ENCODE measurements around the gene KRTAP10-9.
"Not testable (repeated sequence)": the region's sequence is repeated elsewhere in the genome, so short reads cannot be mapped to it uniquely, and the experiment has no call there.

Gene KRTAP10-9

GRCh38 chr21:44595524-44595923, 31.4 kb upstream of the KRTAP10-9 start:
- no peak for DNase-seq (ENCODE audit: low spot score)

DNA sequence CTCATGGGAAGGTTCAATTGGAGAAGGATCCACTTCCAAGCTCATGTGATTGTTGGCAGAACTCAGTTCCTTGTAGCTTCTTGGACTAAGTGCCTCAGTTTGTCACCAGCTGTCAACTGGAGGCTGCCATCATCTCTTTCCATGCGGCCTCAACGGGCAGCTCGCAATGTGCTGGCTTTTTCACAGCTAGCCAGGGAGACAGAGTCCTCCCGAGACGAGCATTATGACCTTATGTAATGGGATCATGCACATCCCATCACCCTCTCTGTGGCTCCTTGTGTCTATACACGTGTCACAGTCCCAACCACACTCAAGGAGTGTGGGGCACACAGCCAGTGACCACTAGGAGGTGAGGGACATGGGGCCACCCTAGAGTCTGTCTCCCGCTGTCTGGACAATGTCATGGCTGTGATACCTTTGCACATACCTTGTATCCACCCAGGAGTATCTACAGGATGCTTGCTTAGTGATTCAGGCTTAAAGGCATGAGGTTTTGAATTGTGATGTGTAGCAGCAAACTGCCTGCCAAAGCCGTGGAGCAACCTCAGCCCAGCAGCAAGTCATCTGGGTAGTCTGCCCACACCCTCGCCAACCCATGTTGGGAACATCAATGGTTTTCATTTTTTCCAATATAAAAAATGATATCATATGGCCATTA, 30.7 kb upstream of the KRTAP10-9 start:
- DNase-seq (ENCODE audit: low spot score) = no peak

- DNase-seq (ENCODE audit: low spot score) = no peak
Measured at GRCh38 chr21:44598061-44598460, 28.8 kb upstream of the KRTAP10-9 start.

- no peak for DNase-seq (ENCODE audit: low spot score)
Measured at GRCh38 chr21:44599264-44600029, 27.4 kb upstream of the KRTAP10-9 start.

GRCh38 chr21:44600118-44600978, 26.5 kb upstream of the KRTAP10-9 start, which contains the start of gene KRTAP10-7:
TSS of gene KRTAP10-7 (plus strand) at chr21:44600597. CDS start at chr21:44600622, 25 bp downstream.
- DNase-seq (ENCODE audit: low spot score) = not testable (repeated sequence)

- not testable (repeated sequence) for DNase-seq (ENCODE audit: low spot score)
Measured at GRCh38 chr21:44601091-44601490, 25.8 kb upstream of the KRTAP10-9 start.

GRCh38 chr21:44601596-44602462, 25.1 kb upstream of the KRTAP10-9 start:
- DNase-seq (ENCODE audit: low spot score) = no peak

GRCh38 chr21:44602463-44602850, 24.4 kb upstream of the KRTAP10-9 start:
- no peak for DNase-seq (ENCODE audit: low spot score)

GRCh38 chr21:44603109-44603875, 23.6 kb upstream of the KRTAP10-9 start:
- DNase-seq (ENCODE audit: low spot score) = no peak

DNA sequence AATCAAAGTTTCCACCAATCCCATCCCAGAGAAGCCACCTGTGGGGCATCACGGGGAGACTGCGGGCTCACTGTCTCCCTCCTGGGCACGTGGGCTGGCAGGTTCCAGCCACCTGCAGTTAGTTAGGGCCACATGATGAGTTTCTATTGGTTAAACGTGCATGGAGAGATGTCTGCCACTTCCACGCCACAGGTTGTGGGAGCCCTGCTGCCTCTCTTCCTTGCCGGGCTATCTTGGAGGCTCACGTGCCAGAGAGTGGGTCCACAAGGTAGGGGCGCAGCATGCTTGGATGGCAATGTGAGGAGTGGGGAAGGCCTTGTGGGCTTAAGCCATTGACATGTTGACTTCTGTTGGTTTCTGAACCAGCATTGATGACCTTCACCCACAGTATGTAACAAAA, 23.0 kb upstream of the KRTAP10-9 start:
- DNase-seq (ENCODE audit: low spot score) = no peak

DNA sequence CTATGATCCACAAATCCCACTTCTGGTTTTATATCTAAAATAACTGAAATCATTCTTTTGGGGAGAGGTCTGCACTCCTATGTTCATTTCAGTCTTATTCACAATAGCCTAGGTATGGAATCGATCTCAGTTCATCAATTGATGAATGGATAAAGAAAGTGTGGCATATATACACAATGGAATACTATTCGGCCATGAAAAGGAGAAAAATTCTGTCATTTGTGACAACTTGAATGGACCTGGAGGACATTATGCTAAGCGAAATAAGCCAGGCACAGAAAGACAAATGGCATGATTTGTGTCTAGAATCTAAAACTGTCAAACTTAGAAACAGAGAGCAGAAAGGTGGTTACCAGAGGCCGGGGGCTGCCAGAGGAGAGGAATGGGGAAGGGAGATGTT, 20.4 kb upstream of the KRTAP10-9 start:
- DNase-seq (ENCODE audit: low spot score) = no peak

DNA sequence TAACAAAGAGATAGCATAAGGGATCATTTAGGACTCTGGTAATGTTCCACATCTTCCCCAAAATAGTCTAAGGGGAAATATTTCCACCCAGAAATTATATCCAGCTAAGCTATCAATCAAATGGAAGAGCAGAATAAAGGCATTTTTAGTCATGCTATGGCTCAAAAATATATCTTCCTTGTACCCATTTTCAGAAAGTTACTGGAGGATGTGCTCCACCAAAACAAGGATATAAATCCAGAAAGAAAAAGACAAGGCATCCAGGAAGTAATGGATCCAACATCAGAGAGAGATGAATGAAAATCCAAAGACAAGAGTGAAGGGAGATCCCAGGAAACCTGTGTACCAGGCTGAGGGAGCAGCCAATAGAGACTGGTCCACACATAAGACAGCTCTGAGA, 17.7 kb upstream of the KRTAP10-9 start:
- no peak for DNase-seq (ENCODE audit: low spot score)

DNA sequence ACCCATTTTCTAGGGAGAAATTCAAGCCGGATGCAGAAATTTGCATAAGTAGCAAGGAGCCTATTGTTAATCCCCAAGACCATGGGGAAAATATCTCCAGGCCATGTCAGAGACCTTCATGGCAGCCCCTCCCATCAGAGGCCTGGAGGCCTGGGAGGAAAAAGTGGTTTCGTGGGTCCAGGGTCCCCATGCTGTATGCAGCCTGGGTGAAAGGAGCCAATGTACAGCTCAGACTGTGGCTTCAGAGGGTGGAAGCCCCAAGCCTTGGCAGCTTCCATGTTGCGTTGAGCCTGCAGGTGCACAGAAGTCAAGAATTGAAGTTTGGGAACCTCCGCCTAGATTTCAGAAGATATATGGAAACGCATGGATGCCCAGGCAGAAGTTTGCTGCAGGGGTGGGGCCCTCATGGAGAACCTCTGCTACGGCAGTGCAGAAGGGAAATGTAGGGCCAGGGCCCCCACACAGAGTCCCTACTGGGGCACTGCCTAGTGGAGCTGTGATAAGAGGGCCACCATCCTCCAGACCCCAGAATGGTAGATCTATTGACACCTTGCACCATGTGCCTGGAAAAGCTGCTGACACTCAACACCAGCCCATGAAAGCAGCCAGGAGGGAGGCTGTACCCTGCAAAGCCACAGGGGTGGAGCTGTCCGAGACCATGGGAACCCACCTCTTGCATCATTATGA, 16.6 kb upstream of the KRTAP10-9 start:
- not testable (repeated sequence) for DNase-seq (ENCODE audit: low spot score)

DNA sequence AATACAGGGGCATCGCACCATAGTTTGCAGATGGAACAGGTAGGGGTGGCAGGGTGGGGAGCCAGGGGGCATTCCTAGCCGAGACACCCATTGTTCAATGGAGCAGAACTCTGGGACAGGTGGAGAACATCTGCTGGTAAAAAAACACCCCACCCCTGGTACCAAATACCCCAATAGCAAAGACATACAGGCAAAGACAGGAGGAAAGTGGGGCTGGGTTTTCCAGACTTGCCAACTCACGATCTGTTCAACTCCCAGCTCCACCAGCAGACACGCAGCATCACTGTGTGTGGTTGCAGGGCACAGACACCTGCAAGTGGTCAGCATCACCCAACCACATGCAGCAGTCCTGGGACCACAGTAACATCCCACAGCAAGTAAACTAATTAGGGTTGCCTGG, 15.3 kb upstream of the KRTAP10-9 start:
- no peak for DNase-seq (ENCODE audit: low spot score)

DNA sequence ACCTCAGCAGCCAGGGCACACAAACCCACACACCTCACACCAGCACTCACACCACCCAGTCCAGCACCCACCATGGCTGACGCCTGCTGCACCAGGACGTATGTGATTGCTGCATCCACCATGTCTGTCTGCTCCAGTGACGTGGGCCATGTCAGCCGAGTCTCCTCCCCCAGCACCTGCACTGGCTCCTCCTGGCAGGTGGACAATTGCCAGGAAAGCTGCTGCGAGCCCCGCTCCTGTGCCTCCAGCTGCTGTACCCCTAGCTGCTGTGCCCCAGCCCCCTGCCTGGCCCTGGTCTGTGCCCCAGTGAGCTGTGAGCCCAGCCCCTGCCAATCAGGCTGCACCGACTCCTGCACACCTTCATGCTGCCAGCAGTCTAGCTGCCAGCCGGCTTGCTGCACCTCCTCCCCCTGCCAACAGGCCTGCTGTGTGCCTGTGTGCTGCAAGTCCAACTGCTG, 14.8 kb upstream of the KRTAP10-9 start, which contains the start of gene KRTAP10-8:
Gene KRTAP10-8 (plus strand): TSS at position 51 of the 458 bp plus-strand sequence. CDS start 22 bp downstream, at position 73.
- DNase-seq (ENCODE audit: low spot score) = no peak

- no peak for DNase-seq (ENCODE audit: low spot score)
Measured at GRCh38 chr21:44612669-44613229, 14.1 kb upstream of the KRTAP10-9 start.

- DNase-seq (ENCODE audit: low spot score) = no peak
Measured at GRCh38 chr21:44613386-44614155, 13.3 kb upstream of the KRTAP10-9 start.

DNA sequence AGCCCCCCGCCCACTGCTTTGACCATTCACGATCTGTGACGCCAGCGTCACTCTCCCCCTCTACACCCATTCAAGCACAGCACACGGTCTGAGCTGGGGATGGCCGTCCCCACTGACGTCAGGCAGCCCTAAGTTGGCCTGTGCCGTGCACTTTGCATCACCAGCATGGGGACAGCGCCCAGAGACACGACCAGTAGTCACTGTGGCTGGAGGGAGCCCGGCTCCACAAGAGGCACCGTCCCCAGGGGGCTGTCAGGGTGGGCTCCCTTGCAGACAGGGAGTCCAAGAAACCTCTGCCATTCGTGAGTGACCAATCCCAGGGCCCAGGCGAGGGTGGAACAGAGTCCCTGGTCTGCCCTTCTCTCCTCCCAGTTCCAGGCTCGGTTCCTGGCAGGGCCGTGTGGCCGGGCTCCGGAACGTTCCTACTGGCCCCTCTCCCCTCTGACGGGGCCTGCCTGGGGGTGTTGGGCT, 12.7 kb upstream of the KRTAP10-9 start:
- DNase-seq (ENCODE audit: low spot score) = no peak

DNA sequence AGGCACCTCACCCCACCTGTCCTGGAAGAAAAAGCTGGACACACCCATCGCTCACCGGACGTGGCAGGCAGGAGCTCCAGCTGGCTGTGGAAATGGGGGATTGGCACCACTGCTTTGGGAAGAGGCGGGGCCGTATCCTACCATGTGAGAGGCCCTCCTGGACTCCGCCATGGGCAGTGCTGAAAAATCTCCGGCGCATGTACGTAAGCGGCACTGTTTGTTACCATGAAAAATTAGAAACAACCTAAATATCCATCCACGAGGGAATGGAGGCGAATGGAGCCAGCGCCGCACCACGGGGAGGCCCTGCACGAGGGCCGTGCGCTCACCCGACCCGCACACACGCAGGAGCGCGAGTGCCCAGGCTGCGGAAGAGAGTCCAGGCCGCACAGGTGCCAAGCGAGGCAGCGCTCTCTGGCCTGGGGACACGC, 11.9 kb upstream of the KRTAP10-9 start:
- no peak for DNase-seq (ENCODE audit: low spot score)
